HG03571 (cell line): Measurements from ENCODE around the gene RHOB.

Experiments
- ATAC-seq: cut with Tn5 transposase; IDR thresholded peaks from one replicate; pipeline ENCODE4 v1.9.1; 2021; ENCODE audit not compliant: unreplicated experiment

Gene RHOB

GRCh38 chr2:20472569-20472968 lies 25.7 kb downstream of the RHOB start:
- ATAC-seq, result no peak

- ATAC-seq, result no peak
Measured at GRCh38 chr2:20473128-20473527, 26.3 kb downstream of the RHOB start.

- no peak for ATAC-seq
Measured at GRCh38 chr2:20474757-20475566, 28.1 kb downstream of the RHOB start.

- ATAC-seq, result no peak
Measured at GRCh38 chr2:20475567-20475952, 28.7 kb downstream of the RHOB start.

- no peak for ATAC-seq
Measured at GRCh38 chr2:20476481-20476880, 29.6 kb downstream of the RHOB start.

- ATAC-seq, result no peak
Measured at GRCh38 chr2:20476950-20477349, 30.1 kb downstream of the RHOB start.

- ATAC-seq, result no peak
Measured at GRCh38 chr2:20478961-20479360, 32.1 kb downstream of the RHOB start.

GRCh38 chr2:20479835-20480234 lies 33.0 kb downstream of the RHOB start:
- no peak for ATAC-seq

GRCh38 chr2:20480913-20481312 lies 34.0 kb downstream of the RHOB start:
- ATAC-seq, result no peak

GRCh38 chr2:20481798-20482405 lies 35.0 kb downstream of the RHOB start:
- no peak for ATAC-seq

GRCh38 chr2:20482725-20483124 lies 35.9 kb downstream of the RHOB start:
- ATAC-seq, result no peak

GRCh38 chr2:20483194-20483895 lies 36.5 kb downstream of the RHOB start:
- no peak for ATAC-seq

GRCh38 chr2:20484034-20484617 lies 37.3 kb downstream of the RHOB start:
- no peak for ATAC-seq

- ATAC-seq, result no peak
Measured at GRCh38 chr2:20484810-20485611, 38.1 kb downstream of the RHOB start.

GRCh38 chr2:20485612-20486388 lies 38.9 kb downstream of the RHOB start:
- no peak for ATAC-seq

GRCh38 chr2:20486571-20486970 lies 39.7 kb downstream of the RHOB start:
- no peak for ATAC-seq

GRCh38 chr2:20487030-20487391 lies 40.1 kb downstream of the RHOB start:
- no peak for ATAC-seq

GRCh38 chr2:20487392-20488174 lies 40.7 kb downstream of the RHOB start:
- no peak for ATAC-seq

- no peak for ATAC-seq
Measured at GRCh38 chr2:20488201-20488641, 41.3 kb downstream of the RHOB start.
